GM12891 (cell line): ENCODE measurements around the gene ART3.

Experiments used
- PAX5 ChIP-seq: IDR thresholded peaks from 2 replicates; pipeline ENCODE4 v1.6.1; 2011; ENCODE audit warnings: low read length, moderate library complexity, mild to moderate bottlenecking; ENCODE audit not compliant: insufficient read depth, severe bottlenecking
- POLR2A ChIP-seq: IDR thresholded peaks from 2 replicates; pipeline ENCODE4 v1.6.1; 2011; ENCODE audit warnings: low read depth, low read length, control low read depth
- POLR2AphosphoS5 ChIP-seq: IDR thresholded peaks from 2 replicates; pipeline ENCODE4 v1.6.1; 2011; ENCODE audit warnings: low read depth, low read length, control low read depth
- POU2F2 ChIP-seq: IDR thresholded peaks from 2 replicates; pipeline ENCODE4 v1.6.1; 2011; ENCODE audit warnings: low read depth, mild to moderate bottlenecking, control low read depth, low read length, moderate library complexity

GRCh38 chr4:76061421-76061820, 13.1 kb upstream of the ART3 start:
- TF ChIP-seq POLR2AphosphoS5 (no peak), POLR2A (no peak), POU2F2 (no peak), PAX5 (no peak)
